Cardiac fibroblast (primary cell): ENCODE data around the gene METTL17.
A peak's percentile ranks its signal among the peaks of the same experiment; 100 is the strongest.

Experiments
- DNase-seq, 2 donors: peaks; one replicate each; pipeline versions ENCODE4 v3.0.0 to v3.0.0-alpha.2; 2010; ENCODE audit warnings: low read depth in 2 of 2
- H3K4me3 ChIP-seq, 2 donors: replicated peaks in 1 of 2; 1 replicate in 1 of 2; 2 replicates in 1 of 2; pipeline ENCODE4 v1.5.1; 2011; ENCODE audit warnings: low read depth in 2 of 2, low read length in 2 of 2, mild to moderate bottlenecking in 2 of 2, moderate library complexity in 1 of 2
- CTCF ChIP-seq: IDR thresholded peaks from one replicate; pipeline ENCODE4 v1.5.1; 2011; ENCODE audit warnings: low read depth, mild to moderate bottlenecking, low read length, inconsistent platforms

Gene METTL17

GRCh38 chr14:20986811-20987210 is 3.0 kb upstream of the METTL17 start:
- peak; percentile 92 to 95 for DNase-seq
- no peak overlapping the region for H3K4me3 ChIP-seq
- no peak for TF ChIP-seq CTCF

DNA sequence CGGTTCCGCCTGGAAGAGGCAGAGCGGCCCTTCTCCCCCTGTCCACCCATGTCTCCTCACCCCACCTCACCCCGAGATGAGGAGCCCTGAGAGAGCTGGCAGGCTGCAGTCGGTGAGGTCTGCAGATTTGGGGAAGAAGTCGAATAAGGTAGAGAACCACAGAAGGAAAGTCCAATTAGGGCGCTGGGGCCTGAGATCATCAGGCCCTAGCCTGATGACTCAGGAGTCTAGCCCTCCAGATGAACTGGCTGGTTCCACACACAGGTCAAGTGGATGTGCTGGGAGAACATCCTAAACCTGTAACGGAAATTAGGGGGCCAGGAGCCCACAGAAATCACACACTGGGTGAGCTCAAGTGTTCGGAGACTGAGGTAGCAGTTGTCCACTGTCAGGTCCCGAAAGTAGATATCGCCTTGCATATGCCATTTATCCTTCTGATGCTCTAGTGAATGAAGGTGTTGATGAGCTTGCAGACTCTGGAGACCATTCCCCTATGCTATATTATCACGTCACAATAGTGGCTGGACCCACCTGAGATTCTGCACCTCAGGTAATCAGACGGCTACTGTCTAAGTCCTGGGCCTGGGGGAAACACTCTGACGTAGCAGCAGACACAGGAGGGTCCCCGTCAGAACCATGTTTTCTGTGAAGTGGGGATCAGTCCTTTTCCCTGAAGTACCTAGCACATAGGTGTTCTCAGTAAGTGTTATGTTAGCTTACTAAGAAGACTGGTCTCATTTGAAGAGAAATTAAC is 886 bp upstream of the METTL17 start:
- peak overlapping the region in 1 of 2 donors; percentile 91 for H3K4me3 ChIP-seq
- no peak for DNase-seq
- TF ChIP-seq CTCF: no peak

DNA sequence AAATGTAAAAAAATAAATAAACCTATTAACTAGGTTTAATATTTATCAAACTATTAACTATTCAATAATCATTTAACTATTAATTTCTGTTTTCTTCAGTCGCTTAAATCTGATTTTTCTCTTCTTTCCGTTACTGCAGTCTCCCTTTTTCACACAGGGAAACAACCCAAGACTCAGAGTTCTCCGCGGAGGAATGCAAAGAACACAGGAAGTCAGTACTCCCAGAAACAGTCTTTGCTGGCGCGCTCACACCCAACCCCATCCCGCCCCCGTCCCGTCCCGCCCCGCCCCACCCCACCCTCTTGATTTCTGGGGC is 351 bp upstream of the METTL17 start:
- peak overlapping the region in 1 of 2 donors; percentile 91 for H3K4me3 ChIP-seq
- no peak for TF ChIP-seq CTCF
- no peak for DNase-seq

DNA sequence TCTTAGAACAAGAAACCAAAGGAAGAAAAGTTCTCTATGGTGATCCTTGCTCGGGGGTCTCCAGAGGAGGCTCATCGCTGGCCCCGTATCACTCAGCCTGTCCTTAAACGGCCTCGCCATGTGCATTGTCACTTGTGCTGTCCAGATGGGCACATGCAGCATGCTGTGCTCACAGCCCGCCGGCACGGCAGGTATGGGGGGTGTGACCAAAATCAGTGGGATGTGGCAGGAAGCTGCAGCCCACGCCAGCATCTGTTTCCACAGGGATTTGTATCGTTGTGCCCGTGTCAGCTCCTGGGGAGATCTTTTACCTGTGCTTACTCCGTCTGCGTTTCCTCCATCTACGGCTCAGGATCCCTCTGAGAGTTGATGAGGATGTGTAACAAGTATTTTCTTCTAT is 6.7 kb downstream of the METTL17 start:
- no peak overlapping the region for H3K4me3 ChIP-seq
- no peak for TF ChIP-seq CTCF
- no peak for DNase-seq

- no peak overlapping the region for H3K4me3 ChIP-seq
- no peak for TF ChIP-seq CTCF
- no peak for DNase-seq
Measured at GRCh38 chr14:20997115-20997514, 7.3 kb downstream of the METTL17 start.

DNA sequence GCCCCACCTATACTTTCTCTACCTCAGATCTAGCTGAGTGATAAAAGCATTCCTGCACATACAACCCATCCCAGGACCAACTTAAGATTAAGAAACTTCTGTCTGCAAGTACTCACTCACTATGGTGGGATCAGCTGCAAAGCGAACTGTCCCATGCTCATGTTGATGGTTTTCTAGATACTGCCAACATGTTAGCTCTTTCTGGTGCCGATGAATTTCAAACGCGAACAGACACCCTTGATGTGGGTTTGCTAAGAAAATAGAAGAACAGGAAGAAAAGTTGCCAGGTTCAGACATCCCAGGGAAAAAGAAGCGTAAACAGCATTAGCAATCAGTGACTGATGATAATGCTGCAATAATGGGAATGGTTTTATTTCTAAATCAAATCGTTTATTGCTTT is 7.8 kb downstream of the METTL17 start:
- no peak for DNase-seq
- no peak for TF ChIP-seq CTCF
- no peak overlapping the region for H3K4me3 ChIP-seq

- TF ChIP-seq CTCF: no peak
- no peak overlapping the region for H3K4me3 ChIP-seq
- DNase-seq: no peak
Measured at GRCh38 chr14:20998139-20998538, 8.4 kb downstream of the METTL17 start.
